WTC11 (cell line): Measurements from ENCODE around the gene TBC1D22A.

Source experiments
- CREB1 ChIP-seq: sonication (generic); formaldehyde crosslinking; IDR thresholded peaks from 2 replicates; pipeline ENCODE4 v1.8.0; 2023; ENCODE audit warnings: mild to moderate bottlenecking, missing genetic modification reagents
- JUN ChIP-seq: sonication (generic); formaldehyde crosslinking; IDR thresholded peaks from 2 replicates; pipeline ENCODE4 v1.8.0; 2023; ENCODE audit warnings: mild to moderate bottlenecking, missing genetic modification reagents
- NFE2L1 ChIP-seq: sonication (generic); formaldehyde crosslinking; IDR thresholded peaks from 2 replicates; pipeline ENCODE4 v1.8.1; 2023; ENCODE audit warnings: missing genetic modification reagents
- RELA ChIP-seq: sonication (generic); formaldehyde crosslinking; IDR thresholded peaks from 2 replicates; pipeline ENCODE4 v1.8.1; 2022; ENCODE audit warnings: missing genetic modification reagents, mild to moderate bottlenecking, borderline replicate concordance
- SOX15 ChIP-seq: fragments of 250-450 bp; sonication (Bioruptor Pico); IDR thresholded peaks from 2 replicates; pipeline ENCODE4 v1.9.0; 2021; ENCODE audit warnings: mild to moderate bottlenecking
- TF ChIP-seq, protein P1 (sequence below): sonication (generic); formaldehyde crosslinking; IDR thresholded peaks from 2 replicates; pipeline ENCODE4 v1.8.1; 2023; ENCODE audit warnings: mild to moderate bottlenecking, missing genetic modification reagents, moderate library complexity
- TF ChIP-seq, protein P2 (sequence below): fragments of 250-450 bp; sonication (Bioruptor Pico); IDR thresholded peaks from 2 replicates; pipeline ENCODE4 v1.9.0; 2021; ENCODE audit warnings: mild to moderate bottlenecking
- TF ChIP-seq, protein P3 (sequence below): fragments of 200-600 bp; IDR thresholded peaks from 2 replicates; pipeline ENCODE4 v1.8.0; 2022; ENCODE audit warnings: antibody characterized with exemption
- TF ChIP-seq, protein P4 (sequence below): sonication (generic); formaldehyde crosslinking; IDR thresholded peaks from 2 replicates; pipeline ENCODE4 v1.8.1; 2022; ENCODE audit warnings: mild to moderate bottlenecking, moderate library complexity, missing genetic modification reagents

DNA sequence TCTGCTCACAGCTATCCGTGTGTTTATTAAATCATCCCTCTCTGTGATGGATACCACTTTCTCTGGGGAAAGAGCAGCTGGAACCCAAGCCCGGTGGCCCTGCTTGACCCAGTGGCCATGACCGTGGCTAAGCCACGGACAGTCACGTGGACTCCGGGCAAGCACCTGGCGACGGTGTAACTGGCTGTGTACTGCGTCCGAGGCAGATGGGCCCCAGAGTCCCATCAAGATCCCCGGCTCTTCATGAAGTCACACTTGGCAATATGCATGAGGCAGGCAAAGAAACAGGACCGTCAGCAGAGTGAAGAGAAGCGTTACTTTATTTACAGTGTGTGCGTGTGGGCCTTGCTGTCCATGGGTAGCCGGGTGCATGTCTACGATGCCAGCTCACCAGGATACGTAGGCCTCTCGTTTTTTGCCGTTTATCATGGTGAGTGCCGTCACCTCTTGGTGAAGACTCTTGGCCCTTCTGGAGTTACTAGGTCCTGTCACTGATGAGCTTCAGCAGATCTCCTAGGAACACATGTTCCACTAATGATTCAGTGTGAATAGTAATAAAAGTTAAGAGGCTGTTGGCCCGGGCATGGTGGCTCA is 366.3 kb downstream of the TBC1D22A start:
- TF ChIP-seq, protein P1, sequence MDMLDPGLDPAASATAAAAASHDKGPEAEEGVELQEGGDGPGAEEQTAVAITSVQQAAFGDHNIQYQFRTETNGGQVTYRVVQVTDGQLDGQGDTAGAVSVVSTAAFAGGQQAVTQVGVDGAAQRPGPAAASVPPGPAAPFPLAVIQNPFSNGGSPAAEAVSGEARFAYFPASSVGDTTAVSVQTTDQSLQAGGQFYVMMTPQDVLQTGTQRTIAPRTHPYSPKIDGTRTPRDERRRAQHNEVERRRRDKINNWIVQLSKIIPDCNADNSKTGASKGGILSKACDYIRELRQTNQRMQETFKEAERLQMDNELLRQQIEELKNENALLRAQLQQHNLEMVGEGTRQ (CRISPR knock-in tag): no peak
- TF ChIP-seq JUN (CRISPR knock-in tag): no peak
- TF ChIP-seq CREB1 (CRISPR knock-in tag): no peak
- no peak for TF ChIP-seq RELA (CRISPR knock-in tag)
- TF ChIP-seq, protein P2, sequence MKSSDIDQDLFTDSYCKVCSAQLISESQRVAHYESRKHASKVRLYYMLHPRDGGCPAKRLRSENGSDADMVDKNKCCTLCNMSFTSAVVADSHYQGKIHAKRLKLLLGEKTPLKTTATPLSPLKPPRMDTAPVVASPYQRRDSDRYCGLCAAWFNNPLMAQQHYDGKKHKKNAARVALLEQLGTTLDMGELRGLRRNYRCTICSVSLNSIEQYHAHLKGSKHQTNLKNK (CRISPR knock-in tag): no peak
- TF ChIP-seq, protein P3, sequence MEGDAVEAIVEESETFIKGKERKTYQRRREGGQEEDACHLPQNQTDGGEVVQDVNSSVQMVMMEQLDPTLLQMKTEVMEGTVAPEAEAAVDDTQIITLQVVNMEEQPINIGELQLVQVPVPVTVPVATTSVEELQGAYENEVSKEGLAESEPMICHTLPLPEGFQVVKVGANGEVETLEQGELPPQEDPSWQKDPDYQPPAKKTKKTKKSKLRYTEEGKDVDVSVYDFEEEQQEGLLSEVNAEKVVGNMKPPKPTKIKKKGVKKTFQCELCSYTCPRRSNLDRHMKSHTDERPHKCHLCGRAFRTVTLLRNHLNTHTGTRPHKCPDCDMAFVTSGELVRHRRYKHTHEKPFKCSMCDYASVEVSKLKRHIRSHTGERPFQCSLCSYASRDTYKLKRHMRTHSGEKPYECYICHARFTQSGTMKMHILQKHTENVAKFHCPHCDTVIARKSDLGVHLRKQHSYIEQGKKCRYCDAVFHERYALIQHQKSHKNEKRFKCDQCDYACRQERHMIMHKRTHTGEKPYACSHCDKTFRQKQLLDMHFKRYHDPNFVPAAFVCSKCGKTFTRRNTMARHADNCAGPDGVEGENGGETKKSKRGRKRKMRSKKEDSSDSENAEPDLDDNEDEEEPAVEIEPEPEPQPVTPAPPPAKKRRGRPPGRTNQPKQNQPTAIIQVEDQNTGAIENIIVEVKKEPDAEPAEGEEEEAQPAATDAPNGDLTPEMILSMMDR: no peak
- TF ChIP-seq, protein P4, sequence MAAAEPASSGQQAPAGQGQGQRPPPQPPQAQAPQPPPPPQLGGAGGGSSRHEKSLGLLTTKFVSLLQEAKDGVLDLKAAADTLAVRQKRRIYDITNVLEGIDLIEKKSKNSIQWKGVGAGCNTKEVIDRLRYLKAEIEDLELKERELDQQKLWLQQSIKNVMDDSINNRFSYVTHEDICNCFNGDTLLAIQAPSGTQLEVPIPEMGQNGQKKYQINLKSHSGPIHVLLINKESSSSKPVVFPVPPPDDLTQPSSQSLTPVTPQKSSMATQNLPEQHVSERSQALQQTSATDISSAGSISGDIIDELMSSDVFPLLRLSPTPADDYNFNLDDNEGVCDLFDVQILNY (CRISPR knock-in tag): no peak
- no peak for TF ChIP-seq NFE2L1 (CRISPR knock-in tag)
- no peak for TF ChIP-seq SOX15 (CRISPR knock-in tag)
